ENCODE data around the gene HBEGF. TPM values are rescaled to one million over a fixed set of nuclear protein-coding genes. Genes with fewer than 3 reads are reported as not detected.

The HBEGF gene
- total and polyA plus RNA-seq, 2 donors (not counting 1 experiment from before 2014, with no cell fraction given): 0.89 to 2.4 TPM

GRCh38 chr5:140336388-140336787 lies 10.0 kb downstream of the HBEGF start:
- Histone ChIP-seq H2AFZ (ENCODE audit: insufficient read depth, low read depth, low read length, poor library complexity, severe bottlenecking) (no peak overlapping the region), H3K4me1 (ENCODE audit: control insufficient read depth in 2 of 2, insufficient read depth in 2 of 2, low read length in 2 of 2) (peaks cover 6 to 9% of the 10 kb centered on the region in 2 donors), H4K20me1 (ENCODE audit: control insufficient read depth, insufficient read depth, low read length, poor library complexity, severe bottlenecking) (no peaks in the 10 kb centered on the region), H3K4me2 (replicated peaks; ENCODE audit: low read depth, low read length, poor library complexity, severe bottlenecking) (no peak overlapping the region), H3K9me3 (ENCODE audit: control extremely low read depth in 1 of 3, control insufficient read depth in 2 of 3, insufficient read depth in 1 of 3, low read length in 2 of 3) (no peaks in the 10 kb centered on the region), H3K27ac (ENCODE audit: low read length in 2 of 2) (no peak overlapping the region), H3K36me3 (replicated peaks in 1 of 2; ENCODE audit: control extremely low read depth in 1 of 2, control insufficient read depth in 1 of 2, extremely low read depth in 1 of 2, insufficient read depth in 2 of 2, low read length in 1 of 2) (peaks cover 0 to 2% of the 10 kb centered on the region in 2 experiments), H3K9ac (ENCODE audit: low read length) (no peak overlapping the region), H3K27me3 (replicated peaks in 1 of 4; ENCODE audit: control extremely low read depth in 1 of 4, control insufficient read depth in 3 of 4, insufficient read depth in 4 of 4, low read length in 3 of 4) (peaks cover 0 to 3% (median 0%) of the 10 kb centered on the region in 4 experiments), H3K4me3 (ENCODE audit: control extremely low read depth in 1 of 5, extremely low read depth in 1 of 5, insufficient read depth in 1 of 5, low read depth in 2 of 5, low read length in 4 of 5) (no peak overlapping the region), H3K79me2 (ENCODE audit: control insufficient read depth, insufficient read depth, low read length) (no peaks in the 10 kb centered on the region)
- Mint-ChIP-seq H3K9me3 (ENCODE audit: insufficient read depth) (no peaks in the 10 kb centered on the region), H3K27me3 (no peaks in the 10 kb centered on the region), H3K27ac (no peak overlapping the region), H3K4me1 (peaks cover 8% of the 10 kb centered on the region), H3K4me3 (no peak overlapping the region)
- CTCF ChIA-PET: interaction anchor here (0.9 to 3.9 kb wide), 4 partner anchors 11 to 96 kb away, joined by 3 to 18 read pairs (median 4); partner anchors contain the start of gene HBEGF
- POLR2A ChIA-PET: interaction anchor here (1.6 kb wide), 1 partner anchor 10 kb away, joined by 5 read pairs; the partner anchor contains the start of gene HBEGF
- ATAC-seq (ENCODE audit: low read depth): no peak
- intact Hi-C loops (cut with micrococcal nuclease): no loop called here
- 91% methylated on average over 5 of the region's 5 CpGs for WGBS (ENCODE audit: insufficient coverage)
- TF ChIP-seq EZH2 (IDR thresholded peaks at IDR 0.05; ENCODE audit: borderline replicate concordance, insufficient read depth, low read depth, low read length, poor library complexity, severe bottlenecking): no peak
- TF ChIP-seq, protein P1, sequence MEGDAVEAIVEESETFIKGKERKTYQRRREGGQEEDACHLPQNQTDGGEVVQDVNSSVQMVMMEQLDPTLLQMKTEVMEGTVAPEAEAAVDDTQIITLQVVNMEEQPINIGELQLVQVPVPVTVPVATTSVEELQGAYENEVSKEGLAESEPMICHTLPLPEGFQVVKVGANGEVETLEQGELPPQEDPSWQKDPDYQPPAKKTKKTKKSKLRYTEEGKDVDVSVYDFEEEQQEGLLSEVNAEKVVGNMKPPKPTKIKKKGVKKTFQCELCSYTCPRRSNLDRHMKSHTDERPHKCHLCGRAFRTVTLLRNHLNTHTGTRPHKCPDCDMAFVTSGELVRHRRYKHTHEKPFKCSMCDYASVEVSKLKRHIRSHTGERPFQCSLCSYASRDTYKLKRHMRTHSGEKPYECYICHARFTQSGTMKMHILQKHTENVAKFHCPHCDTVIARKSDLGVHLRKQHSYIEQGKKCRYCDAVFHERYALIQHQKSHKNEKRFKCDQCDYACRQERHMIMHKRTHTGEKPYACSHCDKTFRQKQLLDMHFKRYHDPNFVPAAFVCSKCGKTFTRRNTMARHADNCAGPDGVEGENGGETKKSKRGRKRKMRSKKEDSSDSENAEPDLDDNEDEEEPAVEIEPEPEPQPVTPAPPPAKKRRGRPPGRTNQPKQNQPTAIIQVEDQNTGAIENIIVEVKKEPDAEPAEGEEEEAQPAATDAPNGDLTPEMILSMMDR (IDR thresholded peaks at IDR 0.05): no peak
- no peak for DNase-seq

- no peaks in the 10 kb centered on the region for H3K4me1 ChIP-seq (ENCODE audit: control insufficient read depth in 2 of 2, insufficient read depth in 2 of 2, low read length in 2 of 2)
- H3K79me2 ChIP-seq (ENCODE audit: control insufficient read depth, insufficient read depth, low read length): no peaks in the 10 kb centered on the region
- H2AFZ ChIP-seq (ENCODE audit: insufficient read depth, low read depth, low read length, poor library complexity, severe bottlenecking): no peak overlapping the region
- peaks cover 0 to 2% of the 10 kb centered on the region in 2 experiments for H3K36me3 ChIP-seq (replicated peaks in 1 of 2; ENCODE audit: control extremely low read depth in 1 of 2, control insufficient read depth in 1 of 2, extremely low read depth in 1 of 2, insufficient read depth in 2 of 2, low read length in 1 of 2)
- H3K27me3 Mint-ChIP-seq: no peaks in the 10 kb centered on the region
- ChIA-PET POLR2A (no interaction called here), CTCF (no interaction called here)
- ATAC-seq (ENCODE audit: low read depth) (no peak), DNase-seq (no peak)
- WGBS (ENCODE audit: insufficient coverage): no CpG with 5 or more reads among the region's 1 CpG
- intact Hi-C loops (cut with micrococcal nuclease): no loop called here
- no peak overlapping the region for H3K27ac Mint-ChIP-seq
- H3K27me3 ChIP-seq (replicated peaks in 1 of 4; ENCODE audit: control extremely low read depth in 1 of 4, control insufficient read depth in 3 of 4, insufficient read depth in 4 of 4, low read length in 3 of 4): peaks cover 0 to 3% (median 0%) of the 10 kb centered on the region in 4 experiments
- no peak overlapping the region for H3K4me3 Mint-ChIP-seq
- H3K4me1 Mint-ChIP-seq: no peaks in the 10 kb centered on the region
- no peaks in the 10 kb centered on the region for H3K9me3 Mint-ChIP-seq (ENCODE audit: insufficient read depth)
- no peak for TF ChIP-seq EZH2 (IDR thresholded peaks at IDR 0.05; ENCODE audit: borderline replicate concordance, insufficient read depth, low read depth, low read length, poor library complexity, severe bottlenecking)
- TF ChIP-seq, protein P1 (IDR thresholded peaks at IDR 0.05): no peak
- no peaks in the 10 kb centered on the region for H4K20me1 ChIP-seq (ENCODE audit: control insufficient read depth, insufficient read depth, low read length, poor library complexity, severe bottlenecking)
- no peak overlapping the region for H3K4me3 ChIP-seq (ENCODE audit: control extremely low read depth in 1 of 5, extremely low read depth in 1 of 5, insufficient read depth in 1 of 5, low read depth in 2 of 5, low read length in 4 of 5)
- no peak overlapping the region for H3K27ac ChIP-seq (ENCODE audit: low read length in 2 of 2)
- no peak overlapping the region for H3K9ac ChIP-seq (ENCODE audit: low read length)
- no peak overlapping the region for H3K4me2 ChIP-seq (replicated peaks; ENCODE audit: low read depth, low read length, poor library complexity, severe bottlenecking)
- H3K9me3 ChIP-seq (ENCODE audit: control extremely low read depth in 1 of 3, control insufficient read depth in 2 of 3, insufficient read depth in 1 of 3, low read length in 2 of 3): no peaks in the 10 kb centered on the region
Measured at GRCh38 chr5:140331638-140332037, 14.8 kb downstream of the HBEGF start.

All from B cell (primary cell).